ENCODE data around the gene PLPP3. TPM values are rescaled to one million over a fixed set of nuclear protein-coding genes. Genes with fewer than 3 reads are reported as not detected.
"Not testable (repeated sequence)": the region's sequence is repeated elsewhere in the genome, so short reads cannot be mapped to it uniquely, and the experiment has no call there.

The PLPP3 gene
- total RNA-seq, 4 donors from 2014 or later: 76.3 to 315 (median 140) TPM

- H3K36me3 ChIP-seq: no peaks in the 10 kb centered on the region
- no peak overlapping the region for H3K27ac ChIP-seq
- intact Hi-C loops (cut with DNase I; ENCODE audit: low total_unique reads): no loop called here
- TF ChIP-seq POLR2A (IDR thresholded peaks at IDR 0.05) (no peak), CTCF (IDR thresholded peaks at IDR 0.05) (no peak)
- H3K4me1 ChIP-seq: no peaks in the 10 kb centered on the region
- no peaks in the 10 kb centered on the region for H3K9me3 ChIP-seq
- no peak for DNase-seq
- H3K4me3 ChIP-seq: no peak overlapping the region
- H3K27me3 ChIP-seq: no peaks in the 10 kb centered on the region
These were observed 46.6 kb upstream of the PLPP3 start for GRCh38 chr1:56625819-56626440.

GRCh38 chr1:56617141-56617540, 37.8 kb upstream of the PLPP3 start:
- intact Hi-C loops (cut with DNase I; ENCODE audit: low total_unique reads): no loop called here
- Histone ChIP-seq H3K36me3 (no peaks in the 10 kb centered on the region), H3K4me3 (no peak overlapping the region), H3K4me1 (no peaks in the 10 kb centered on the region), H3K9me3 (no peaks in the 10 kb centered on the region), H3K27ac (no peak overlapping the region), H3K27me3 (no peaks in the 10 kb centered on the region)
- TF ChIP-seq POLR2A (IDR thresholded peaks at IDR 0.05): no peak
- DNase-seq: no peak

- DNase-seq; H3K4me1 ChIP-seq; H3K36me3 ChIP-seq; H3K27me3 ChIP-seq; intact Hi-C loops (cut with DNase I; ENCODE audit: low total_unique reads); H3K27ac ChIP-seq; H3K4me3 ChIP-seq; H3K9me3 ChIP-seq: not testable (repeated sequence)
These were observed 31.4 kb upstream of the PLPP3 start for GRCh38 chr1:56610770-56611169.

GRCh38 chr1:56610097-56610496, 30.7 kb upstream of the PLPP3 start:
- H3K4me1 ChIP-seq; H3K36me3 ChIP-seq; H3K9me3 ChIP-seq; H3K4me3 ChIP-seq; DNase-seq; H3K27me3 ChIP-seq; H3K27ac ChIP-seq; intact Hi-C loops (cut with DNase I; ENCODE audit: low total_unique reads): not testable (repeated sequence)

- H3K4me1 ChIP-seq; DNase-seq; intact Hi-C loops (cut with DNase I; ENCODE audit: low total_unique reads): not testable (repeated sequence)
These were observed 16.2 kb upstream of the PLPP3 start for GRCh38 chr1:56595397-56596191.

GRCh38 chr1:56591909-56592308, 12.5 kb upstream of the PLPP3 start:
- Histone ChIP-seq H3K27ac (no peak overlapping the region), H3K4me3 (no peak overlapping the region), H3K27me3 (no peaks in the 10 kb centered on the region), H3K4me1 (no peaks in the 10 kb centered on the region), H3K9me3 (no peaks in the 10 kb centered on the region), H3K36me3 (no peaks in the 10 kb centered on the region)
- no peak for TF ChIP-seq POLR2A (IDR thresholded peaks at IDR 0.05)
- no peak for DNase-seq
- intact Hi-C loops (cut with DNase I; ENCODE audit: low total_unique reads): no loop called here

More at GRCh38 chr1:56595397-56596191, 16.2 kb upstream of the PLPP3 start:
- H3K27me3 ChIP-seq, H3K9me3 ChIP-seq, H3K4me3 ChIP-seq, H3K36me3 ChIP-seq, H3K27ac ChIP-seq: not testable (repeated sequence)

GRCh38 chr1:56590520-56591011, 11.2 kb upstream of the PLPP3 start:
- H3K36me3 ChIP-seq: no peaks in the 10 kb centered on the region
- H3K27me3 ChIP-seq: no peaks in the 10 kb centered on the region
- H3K9me3 ChIP-seq: no peaks in the 10 kb centered on the region
- no peak overlapping the region for H3K4me3 ChIP-seq
- no peak for TF ChIP-seq CTCF (IDR thresholded peaks at IDR 0.05)
- no peak for TF ChIP-seq POLR2A (IDR thresholded peaks at IDR 0.05)
- DNase-seq: no peak
- intact Hi-C loops (cut with DNase I; ENCODE audit: low total_unique reads): no loop called here
- no peak overlapping the region for H3K27ac ChIP-seq
- no peaks in the 10 kb centered on the region for H3K4me1 ChIP-seq

All from uterus (tissue), 4 donors.